IPS-NIHi11 (cell line): ENCODE data around the gene EIF4B.
"Not testable (repeated sequence)": the region's sequence is repeated elsewhere in the genome, so short reads cannot be mapped to it uniquely, and the experiment has no call there.

Source experiments
- DNase-seq: peaks from one replicate; pipeline ENCODE4 v3.0.0; 2012; ENCODE audit warnings: mixed read lengths, low spot score

The EIF4B gene

DNA sequence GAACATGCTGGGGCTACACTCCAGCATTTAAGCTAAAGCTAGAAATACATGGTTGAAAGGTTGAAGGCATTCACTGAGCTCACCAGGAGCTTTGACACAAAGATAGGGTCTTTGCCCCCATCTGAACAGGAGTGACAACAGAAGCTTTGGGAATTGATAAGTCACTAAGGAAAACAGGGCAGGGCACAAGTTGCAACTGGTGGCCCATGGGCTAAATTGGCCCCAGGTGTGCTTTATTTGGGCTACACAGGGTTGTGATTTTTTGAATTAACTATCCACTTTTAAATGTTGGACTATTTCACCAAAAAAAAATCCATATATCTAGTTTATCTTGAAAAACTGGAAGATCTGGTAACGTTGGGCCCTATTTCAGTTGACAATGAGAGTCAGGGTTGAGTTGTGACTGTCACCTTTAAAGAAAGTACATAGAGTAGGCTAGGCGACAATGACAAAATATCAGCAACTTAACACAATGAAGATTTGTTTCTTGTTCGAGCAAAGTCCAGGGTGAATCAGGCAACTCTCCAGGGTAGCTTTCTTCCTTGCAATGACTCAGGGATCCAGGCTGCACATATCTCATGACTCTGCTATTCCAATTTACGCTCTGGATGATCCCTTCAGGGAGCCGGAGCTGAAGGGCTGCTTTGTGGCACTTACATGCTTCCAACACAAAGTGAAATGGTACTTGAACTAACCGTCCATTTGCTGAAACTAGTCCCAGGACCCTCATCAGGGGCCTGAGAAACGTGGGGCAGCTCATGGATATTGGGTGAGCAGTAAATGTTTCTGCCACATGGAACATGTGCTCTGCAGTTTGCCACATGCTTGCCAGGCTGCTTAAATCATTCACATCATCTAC is 13.3 kb upstream of the EIF4B start:
- DNase-seq: no peak

DNA sequence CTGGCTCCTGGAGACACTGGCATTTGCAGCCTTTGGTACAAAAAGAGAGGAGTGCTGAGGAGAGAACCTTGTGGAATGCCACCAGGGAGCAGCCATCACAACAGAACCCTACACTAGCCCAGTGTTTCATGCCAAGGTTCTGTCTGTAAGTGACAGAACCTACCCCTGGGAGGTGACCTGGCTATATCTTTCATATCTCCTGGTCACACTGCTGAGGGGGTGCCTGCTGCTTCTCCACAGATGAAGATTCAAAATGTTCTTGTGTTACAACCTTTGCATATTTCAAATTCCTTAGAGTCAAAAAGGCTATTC is 12.7 kb upstream of the EIF4B start:
- DNase-seq: no peak

- DNase-seq: no peak
Measured at GRCh38 chr12:53004178-53004577, 2.1 kb upstream of the EIF4B start.

DNA sequence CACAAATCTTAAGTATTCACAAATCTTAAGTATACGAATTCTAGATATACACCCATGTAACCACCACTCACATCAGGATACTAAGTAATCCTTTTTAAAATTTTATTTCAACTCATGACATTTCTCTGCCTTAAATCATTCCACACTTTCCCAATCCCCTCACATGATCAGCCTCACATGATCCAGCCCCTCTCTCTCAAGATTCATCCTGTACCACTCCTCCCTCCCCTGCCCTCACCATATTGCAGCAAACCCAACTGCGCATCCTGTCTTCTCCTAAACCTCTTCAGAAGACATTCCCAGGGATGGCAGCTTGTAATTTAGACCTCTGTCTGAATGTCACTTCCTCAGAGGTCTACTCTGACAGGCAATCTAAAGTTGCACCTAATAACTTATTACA is 1.7 kb upstream of the EIF4B start:
- no peak for DNase-seq

DNA sequence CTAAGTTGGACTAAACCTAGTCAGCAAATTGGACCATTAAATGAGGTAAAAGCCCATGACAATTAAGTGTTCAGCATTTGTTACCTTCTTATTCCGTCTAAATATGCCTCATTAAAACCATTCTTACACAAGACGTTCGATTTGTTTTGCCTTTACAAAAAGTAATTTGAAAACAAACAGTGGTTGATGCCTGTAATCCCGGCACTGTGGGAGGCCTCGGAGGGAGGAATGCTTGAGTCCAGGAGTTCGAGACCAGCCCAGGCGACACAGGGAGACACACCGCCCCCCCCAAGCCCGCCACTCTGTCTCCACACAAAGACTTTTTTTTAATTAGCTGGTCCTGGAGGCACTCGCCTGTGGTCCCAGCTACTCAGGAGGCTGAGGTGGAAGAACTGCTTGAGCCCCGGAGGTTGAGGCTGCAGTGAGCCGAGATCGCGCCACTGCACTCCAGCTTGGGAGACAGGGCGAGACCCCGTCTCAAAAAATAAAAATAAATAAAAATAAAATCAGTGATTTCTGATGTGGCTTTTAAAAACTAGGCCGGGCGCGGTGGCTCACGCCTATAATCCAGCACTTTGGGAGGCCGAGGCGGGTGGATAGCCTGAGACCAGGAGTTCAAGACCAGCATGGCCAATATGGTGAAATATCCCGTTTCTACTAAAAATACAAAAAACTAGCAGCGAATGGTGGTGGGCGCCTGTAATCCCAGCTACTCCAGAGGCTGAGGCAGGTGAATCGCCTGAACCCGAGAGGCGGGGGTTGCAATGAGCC is 856 bp upstream of the EIF4B start:
- no peak for DNase-seq

- DNase-seq: peak; percentile 82
Measured at GRCh38 chr12:53006810-53007309, 604 bp downstream of the EIF4B start.

DNA sequence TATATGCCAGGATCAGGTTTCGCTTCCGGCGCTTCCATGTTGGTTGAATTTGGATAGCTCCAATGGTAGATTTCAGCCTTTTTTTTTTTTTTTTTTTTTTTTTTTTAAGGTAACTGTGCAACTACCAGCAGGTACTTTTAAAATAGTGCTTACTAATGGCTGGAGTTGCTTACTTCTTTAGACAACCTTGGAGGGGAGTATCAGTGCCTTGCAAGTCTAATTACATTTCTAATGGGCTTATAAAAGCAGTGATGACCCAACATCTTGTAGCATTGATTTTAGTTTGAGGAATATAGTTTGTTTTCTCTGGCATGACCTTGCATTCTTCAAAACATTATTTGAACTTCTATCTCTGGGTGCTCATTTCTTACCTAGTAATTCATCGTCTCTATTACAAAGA is 1.1 kb downstream of the EIF4B start:
- DNase-seq: no peak

- DNase-seq: not testable (repeated sequence)
Measured at GRCh38 chr12:53008760-53009159, 2.5 kb downstream of the EIF4B start.

DNA sequence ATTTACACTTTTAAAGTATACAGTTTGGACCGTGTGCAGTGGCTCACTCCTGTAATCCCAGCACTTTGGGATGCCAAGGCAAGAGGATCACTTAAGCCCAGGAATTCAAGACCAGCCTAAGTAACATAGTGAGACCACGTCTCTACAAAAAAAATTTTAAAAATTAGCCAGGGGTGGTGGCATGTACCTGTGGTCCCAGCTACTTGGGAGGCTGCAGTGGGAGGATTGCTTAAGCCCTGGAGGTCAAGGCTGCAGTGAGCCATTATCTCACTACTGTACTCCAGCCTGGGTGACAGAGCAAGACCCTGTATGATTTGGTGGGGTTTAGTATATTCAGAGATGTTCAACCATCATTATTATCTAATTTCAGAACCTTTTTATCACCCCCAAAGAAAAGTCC is 4.7 kb downstream of the EIF4B start:
- no peak for DNase-seq

GRCh38 chr12:53011889-53012288 is 5.6 kb downstream of the EIF4B start:
- no peak for DNase-seq

DNA sequence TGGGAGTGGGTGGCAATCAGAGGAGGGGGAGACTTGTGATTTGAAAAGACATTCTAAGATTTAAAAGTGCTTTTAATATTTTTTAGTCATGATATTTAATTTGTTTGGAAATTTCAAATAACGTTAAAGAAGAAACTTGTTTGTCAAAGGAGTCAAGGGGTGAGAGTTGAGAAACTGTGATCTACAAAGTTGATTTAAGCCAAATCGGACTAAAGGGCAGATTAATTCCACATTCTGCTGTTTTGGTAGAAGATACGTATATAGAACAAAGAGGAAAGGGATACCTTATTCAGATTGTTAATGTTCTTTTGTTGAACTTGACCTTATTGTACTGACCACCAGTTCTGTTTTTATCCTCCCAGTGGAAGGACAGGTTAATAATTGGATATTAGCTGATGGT is 6.7 kb downstream of the EIF4B start:
- DNase-seq: no peak

DNA sequence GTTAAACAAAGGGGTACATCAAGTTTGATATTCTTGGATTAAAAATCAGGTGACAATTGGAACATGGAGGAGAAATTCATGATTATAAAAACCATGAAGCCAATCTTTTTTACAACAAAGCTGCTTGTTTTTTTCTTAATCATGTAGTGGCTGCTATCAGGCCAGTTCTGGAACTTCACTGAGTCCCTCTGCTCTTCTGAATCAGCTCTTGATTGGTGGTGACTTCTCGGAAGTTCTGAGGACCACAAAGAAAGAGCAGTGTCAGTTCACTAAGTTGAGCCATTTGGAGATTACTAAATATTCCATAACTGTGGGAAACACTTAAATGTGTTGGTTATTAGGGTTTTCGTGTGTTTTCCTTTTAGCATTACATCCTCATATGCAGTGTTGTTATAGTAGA is 8.5 kb downstream of the EIF4B start:
- no peak for DNase-seq

DNA sequence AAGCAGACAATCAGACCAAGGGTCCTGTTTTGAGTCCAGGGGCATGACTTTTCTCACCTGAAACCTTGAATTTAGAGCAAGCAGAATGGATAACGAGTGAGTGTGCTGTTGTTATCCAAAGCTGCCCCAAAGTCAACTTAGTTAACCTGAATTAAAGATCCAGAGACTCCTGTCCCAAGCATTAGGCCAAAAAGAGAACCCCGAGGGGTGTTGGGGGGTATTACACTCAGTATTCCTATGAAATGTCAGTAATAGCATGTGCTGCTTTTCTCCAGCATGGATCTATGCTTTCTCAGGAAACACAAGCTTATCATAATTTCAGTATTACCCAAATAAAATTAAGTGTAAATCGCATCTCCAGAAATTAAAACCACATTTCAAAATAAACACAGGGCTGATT is 19.0 kb downstream of the EIF4B start:
- DNase-seq: no peak

DNA sequence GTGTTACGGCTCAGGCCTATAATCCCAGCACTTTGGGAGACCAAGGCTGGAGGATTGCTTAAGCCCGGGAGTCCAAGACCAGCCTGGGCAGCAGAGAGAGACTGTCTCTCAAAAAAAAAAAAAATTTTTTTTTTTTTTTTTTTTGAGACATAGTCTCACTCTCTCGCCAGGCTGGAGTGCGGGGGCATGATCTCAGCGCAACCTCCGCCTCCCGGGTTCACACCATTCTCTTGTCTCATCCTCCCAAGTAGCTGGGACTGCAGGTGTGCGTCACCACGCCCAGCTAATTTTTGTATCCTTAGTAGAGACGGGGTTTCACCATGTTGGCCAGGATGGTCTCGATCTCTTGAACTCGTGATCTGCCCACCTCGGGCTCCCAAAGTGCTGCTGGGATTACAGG is 20.8 kb downstream of the EIF4B start:
- DNase-seq: not testable (repeated sequence)

- no peak for DNase-seq
Measured at GRCh38 chr12:53031616-53032015, 25.4 kb downstream of the EIF4B start.

DNA sequence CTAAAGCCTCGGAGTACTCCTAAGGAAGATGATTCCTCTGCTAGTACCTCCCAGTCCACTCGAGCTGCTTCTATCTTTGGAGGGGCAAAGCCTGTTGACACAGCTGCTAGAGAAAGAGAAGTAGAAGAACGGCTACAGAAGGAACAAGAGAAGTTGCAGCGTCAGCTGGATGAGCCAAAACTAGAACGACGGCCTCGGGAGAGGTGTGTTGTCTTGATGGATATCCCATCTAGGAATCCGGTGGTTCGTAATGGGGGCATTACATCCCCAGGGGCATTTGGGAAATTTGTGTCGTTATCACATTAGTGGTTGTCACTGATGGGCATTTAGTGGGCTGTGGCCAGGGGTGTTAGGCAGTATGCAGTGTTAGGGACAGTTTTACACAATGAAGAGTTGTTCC is 27.6 kb downstream of the EIF4B start:
- not testable (repeated sequence) for DNase-seq

DNA sequence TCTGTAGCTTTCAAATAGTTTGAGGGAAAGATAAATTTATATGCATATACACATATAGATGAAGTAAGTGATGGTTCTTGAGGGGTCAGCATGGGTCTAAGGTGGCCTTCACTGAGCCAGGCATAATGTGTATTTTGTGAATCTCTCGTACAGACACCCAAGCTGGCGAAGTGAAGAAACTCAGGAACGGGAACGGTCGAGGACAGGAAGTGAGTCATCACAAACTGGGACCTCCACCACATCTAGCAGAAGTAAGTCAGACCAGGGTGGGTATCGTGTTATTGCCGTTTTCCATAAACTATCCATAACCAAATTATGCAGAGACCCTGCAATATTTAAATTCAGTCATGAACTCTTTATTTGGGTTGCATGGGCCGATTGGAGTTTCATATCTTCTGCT is 28.2 kb downstream of the EIF4B start:
- no peak for DNase-seq

DNA sequence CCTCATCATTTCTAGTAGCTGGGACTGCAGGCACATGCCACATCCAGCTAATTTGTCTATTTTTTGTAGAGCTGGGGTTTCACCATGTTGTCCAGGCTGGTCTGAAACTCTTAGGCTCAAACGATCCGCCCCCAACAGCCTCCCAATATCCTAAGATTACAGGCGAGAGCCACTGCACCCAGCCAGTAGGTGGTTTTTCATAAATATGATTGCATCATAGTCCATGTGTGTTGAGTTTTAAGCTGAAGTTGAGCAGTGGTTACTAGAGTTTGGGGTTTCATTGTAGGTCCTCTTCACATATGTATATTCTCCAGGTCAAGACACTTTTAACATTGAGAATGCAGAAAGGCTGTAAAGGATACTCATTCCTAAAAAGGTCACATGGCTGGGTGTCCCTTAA is 30.5 kb downstream of the EIF4B start:
- no peak for DNase-seq

DNA sequence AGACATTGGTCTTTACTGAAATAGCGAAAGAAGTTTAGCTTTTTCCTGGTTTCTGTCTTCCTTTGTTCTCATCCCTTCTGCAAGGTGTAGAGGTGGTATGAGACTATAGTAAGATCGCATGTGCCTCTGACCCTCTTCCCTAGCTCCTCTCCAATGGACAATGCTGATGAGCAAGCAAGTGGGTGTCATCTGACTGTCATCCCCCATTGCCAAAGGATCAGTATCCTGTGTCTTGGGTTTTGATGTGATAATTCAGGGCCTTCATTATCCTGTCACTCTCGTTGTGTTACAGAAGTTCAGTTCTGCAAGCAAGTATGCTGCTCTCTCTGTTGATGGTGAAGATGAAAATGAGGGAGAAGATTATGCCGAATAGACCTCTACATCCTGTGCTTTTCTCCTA is 33.6 kb downstream of the EIF4B start:
- no peak for DNase-seq

- no peak for DNase-seq
Measured at GRCh38 chr12:53042607-53043454, 36.6 kb downstream of the EIF4B start.

- no peak for DNase-seq
Measured at GRCh38 chr12:53044052-53044581, 37.9 kb downstream of the EIF4B start.
